Measurements from ENCODE around the gene LUC7L3. TPM values are rescaled to one million over a fixed set of nuclear protein-coding genes. Genes with fewer than 3 reads are reported as not detected.
"Not testable (repeated sequence)": the region's sequence is repeated elsewhere in the genome, so short reads cannot be mapped to it uniquely, and the experiment has no call there.

LUC7L3 gene
- total and polyA plus RNA-seq, 4 donors: 79.3 to 555 (median 322) TPM

- peaks cover 19% of the 10 kb centered on the region for H3K4me1 ChIP-seq (ENCODE audit: control insufficient read depth, insufficient read depth, low read length)
- H3K27ac ChIP-seq (ENCODE audit: low read depth, low read length); H3K27me3 ChIP-seq (ENCODE audit: control insufficient read depth, insufficient read depth, low read length); H3K9me3 ChIP-seq (ENCODE audit: control insufficient read depth, insufficient read depth, low read length); DNase-seq (ENCODE audit: low read depth in 4 of 6, low spot score in 6 of 6); H3K4me3 ChIP-seq (ENCODE audit: low read depth, low read length); H3K36me3 ChIP-seq (ENCODE audit: control insufficient read depth, insufficient read depth, low read length): not testable (repeated sequence)
- no CpG with 5 or more reads among the region's 6 CpGs for WGBS (ENCODE audit: insufficient coverage)
Measured at GRCh38 chr17:50724622-50725021, 5.2 kb downstream of the LUC7L3 start.

- no peaks in the 10 kb centered on the region for H3K9me3 ChIP-seq (ENCODE audit: control insufficient read depth, insufficient read depth, low read length)
- no peak for DNase-seq (ENCODE audit: low read depth in 4 of 6, low spot score in 6 of 6)
- WGBS (ENCODE audit: insufficient coverage): 89% methylated on average over 7 of the region's 12 CpGs
Measured at GRCh38 chr17:50725769-50726655, 6.6 kb downstream of the LUC7L3 start.

DNA sequence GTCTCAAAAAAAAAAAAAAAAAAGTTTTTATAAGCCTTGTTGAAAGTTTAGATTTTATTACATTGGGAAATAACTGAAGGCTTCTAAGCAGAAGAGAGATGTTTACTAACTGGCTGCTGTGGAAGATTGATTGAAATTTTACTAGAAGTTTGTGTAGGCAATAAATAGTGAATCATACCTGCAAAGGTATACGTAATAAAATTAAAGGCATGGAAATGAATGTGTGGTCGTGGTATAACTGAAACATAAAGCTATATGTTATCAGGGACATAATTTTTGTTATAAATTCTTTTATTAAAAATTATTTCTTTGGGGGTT, 8.7 kb downstream of the LUC7L3 start:
- H3K27ac ChIP-seq (ENCODE audit: low read depth, low read length): no peak overlapping the region
- no CpG with 5 or more reads among the region's 2 CpGs for WGBS (ENCODE audit: insufficient coverage)
- no peaks in the 10 kb centered on the region for H3K9me3 ChIP-seq (ENCODE audit: control insufficient read depth, insufficient read depth, low read length)
- no peaks in the 10 kb centered on the region for H3K27me3 ChIP-seq (ENCODE audit: control insufficient read depth, insufficient read depth, low read length)
- DNase-seq (ENCODE audit: low read depth in 4 of 6, low spot score in 6 of 6): no peak
- H3K4me1 ChIP-seq (ENCODE audit: control insufficient read depth, insufficient read depth, low read length): peaks cover 17% of the 10 kb centered on the region
- peaks cover 9% of the 10 kb centered on the region for H3K36me3 ChIP-seq (ENCODE audit: control insufficient read depth, insufficient read depth, low read length)
- H3K4me3 ChIP-seq (ENCODE audit: low read depth, low read length): no peak overlapping the region

More at GRCh38 chr17:50725769-50726655, 6.6 kb downstream of the LUC7L3 start:
- peaks cover 23% of the 10 kb centered on the region for H3K4me1 ChIP-seq (ENCODE audit: control insufficient read depth, insufficient read depth, low read length)
- peaks cover 9% of the 10 kb centered on the region for H3K36me3 ChIP-seq (ENCODE audit: control insufficient read depth, insufficient read depth, low read length)
- no peaks in the 10 kb centered on the region for H3K27me3 ChIP-seq (ENCODE audit: control insufficient read depth, insufficient read depth, low read length)
- no peak overlapping the region for H3K27ac ChIP-seq (ENCODE audit: low read depth, low read length)
- no peak overlapping the region for H3K4me3 ChIP-seq (ENCODE audit: low read depth, low read length)

- no peak overlapping the region for H3K4me3 ChIP-seq (ENCODE audit: low read depth, low read length)
- no peaks in the 10 kb centered on the region for H3K27me3 ChIP-seq (ENCODE audit: control insufficient read depth, insufficient read depth, low read length)
- WGBS (ENCODE audit: insufficient coverage): no CpG with 5 or more reads among the region's 5 CpGs
- H3K9me3 ChIP-seq (ENCODE audit: control insufficient read depth, insufficient read depth, low read length): no peaks in the 10 kb centered on the region
- no peak for DNase-seq (ENCODE audit: low read depth in 4 of 6, low spot score in 6 of 6)
- H3K4me1 ChIP-seq (ENCODE audit: control insufficient read depth, insufficient read depth, low read length): peaks cover 11% of the 10 kb centered on the region
- peaks cover 8% of the 10 kb centered on the region for H3K36me3 ChIP-seq (ENCODE audit: control insufficient read depth, insufficient read depth, low read length)
- no peak overlapping the region for H3K27ac ChIP-seq (ENCODE audit: low read depth, low read length)
Measured at GRCh38 chr17:50728881-50729765, 9.7 kb downstream of the LUC7L3 start.

DNA sequence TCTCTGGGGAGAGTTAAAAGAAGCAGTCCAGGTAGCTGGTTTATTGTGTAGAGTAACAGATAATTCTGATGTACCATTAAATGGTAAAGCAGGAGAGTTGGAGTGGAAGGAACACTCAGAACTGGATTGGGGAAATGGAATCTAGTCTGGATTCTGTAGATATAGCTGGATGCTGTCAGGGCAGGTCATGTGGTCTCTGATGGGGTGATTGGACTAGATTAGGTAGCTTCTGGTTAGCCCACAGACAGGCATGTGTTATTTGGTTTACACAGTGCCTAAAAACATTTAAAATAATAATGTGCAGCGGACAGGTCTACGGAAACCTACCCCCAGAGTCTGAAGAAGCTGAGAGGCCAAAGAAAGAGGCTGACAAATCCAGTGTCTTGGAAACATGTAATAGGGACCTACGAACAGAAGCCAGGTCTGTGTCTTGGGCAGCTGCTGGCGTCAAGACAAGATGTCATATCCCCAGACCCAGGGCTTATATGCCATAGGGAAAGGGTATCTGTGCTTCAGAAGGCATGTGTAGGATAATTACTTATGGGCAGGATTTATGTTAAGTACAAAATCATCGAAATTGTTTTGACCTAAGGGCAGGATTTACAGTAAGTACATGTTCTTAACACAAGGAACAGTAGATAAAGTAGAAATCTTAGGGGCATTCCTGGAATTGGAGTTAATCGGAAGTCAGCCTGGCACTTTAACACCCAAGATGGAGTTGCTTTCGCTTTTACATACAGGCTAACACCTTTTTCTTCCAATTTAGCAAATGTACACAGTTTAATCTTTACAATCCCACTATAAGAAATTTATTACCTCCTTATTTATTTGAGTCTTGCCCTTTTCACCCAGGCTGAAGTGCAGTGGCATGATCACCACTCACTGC, 12.4 kb downstream of the LUC7L3 start:
- H3K9me3 ChIP-seq (ENCODE audit: control insufficient read depth, insufficient read depth, low read length): no peaks in the 10 kb centered on the region
- no peak overlapping the region for H3K27ac ChIP-seq (ENCODE audit: low read depth, low read length)
- peaks cover 4% of the 10 kb centered on the region for H3K4me1 ChIP-seq (ENCODE audit: control insufficient read depth, insufficient read depth, low read length)
- H3K4me3 ChIP-seq (ENCODE audit: low read depth, low read length): no peak overlapping the region
- DNase-seq (ENCODE audit: low read depth in 4 of 6, low spot score in 6 of 6): no peak
- H3K36me3 ChIP-seq (ENCODE audit: control insufficient read depth, insufficient read depth, low read length): no peaks in the 10 kb centered on the region
- 84% methylated on average over 7 of the region's 7 CpGs for WGBS (ENCODE audit: insufficient coverage)
- H3K27me3 ChIP-seq (ENCODE audit: control insufficient read depth, insufficient read depth, low read length): no peaks in the 10 kb centered on the region

DNA sequence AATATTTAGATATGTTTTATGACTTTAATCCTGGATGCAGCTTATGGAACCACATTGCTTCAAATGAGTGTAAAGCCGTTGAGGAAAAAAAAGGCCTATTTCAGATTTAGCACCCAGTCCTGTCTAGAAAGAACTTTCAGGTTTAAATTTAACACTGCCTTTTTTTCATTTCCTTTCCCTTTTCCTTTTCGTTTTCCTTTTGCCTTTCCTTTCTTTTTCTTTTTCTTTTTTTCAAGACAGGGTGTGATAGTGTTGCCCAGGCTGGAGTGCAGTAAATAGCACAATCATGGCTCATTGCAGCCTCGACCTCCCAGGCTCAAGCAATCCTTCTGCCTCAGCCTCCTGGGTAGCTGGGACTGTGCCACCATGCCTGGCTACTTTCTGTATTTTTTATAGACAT, 15.9 kb downstream of the LUC7L3 start:
- Histone ChIP-seq H3K4me1 (ENCODE audit: control insufficient read depth, insufficient read depth, low read length) (no peaks in the 10 kb centered on the region), H3K27me3 (ENCODE audit: control insufficient read depth, insufficient read depth, low read length) (no peaks in the 10 kb centered on the region), H3K27ac (ENCODE audit: low read depth, low read length) (no peak overlapping the region), H3K4me3 (ENCODE audit: low read depth, low read length) (no peak overlapping the region), H3K36me3 (ENCODE audit: control insufficient read depth, insufficient read depth, low read length) (peaks cover 4% of the 10 kb centered on the region), H3K9me3 (ENCODE audit: control insufficient read depth, insufficient read depth, low read length) (no peaks in the 10 kb centered on the region)
- 40% methylated on average over 1 of the region's 3 CpGs for whole genome bisulfite sequencing (ENCODE audit: insufficient coverage)
- DNase-seq (ENCODE audit: low read depth in 4 of 6, low spot score in 6 of 6): no peak

GRCh38 chr17:50737118-50737698, 17.8 kb downstream of the LUC7L3 start:
- DNase-seq (ENCODE audit: low read depth in 4 of 6, low spot score in 6 of 6): no peak
- H3K36me3 ChIP-seq (ENCODE audit: control insufficient read depth, insufficient read depth, low read length): peaks cover 18% of the 10 kb centered on the region
- WGBS (ENCODE audit: insufficient coverage): 100% methylated on average over 2 of the region's 2 CpGs
- no peaks in the 10 kb centered on the region for H3K27me3 ChIP-seq (ENCODE audit: control insufficient read depth, insufficient read depth, low read length)
- H3K4me1 ChIP-seq (ENCODE audit: control insufficient read depth, insufficient read depth, low read length): no peaks in the 10 kb centered on the region
- H3K4me3 ChIP-seq (ENCODE audit: low read depth, low read length): no peak overlapping the region
- no peak overlapping the region for H3K27ac ChIP-seq (ENCODE audit: low read depth, low read length)
- H3K9me3 ChIP-seq (ENCODE audit: control insufficient read depth, insufficient read depth, low read length): no peaks in the 10 kb centered on the region

- no CpG with 5 or more reads among the region's 2 CpGs for WGBS (ENCODE audit: insufficient coverage)
- Histone ChIP-seq H3K36me3 (ENCODE audit: control insufficient read depth, insufficient read depth, low read length) (peaks cover 20% of the 10 kb centered on the region), H3K4me1 (ENCODE audit: control insufficient read depth, insufficient read depth, low read length) (no peaks in the 10 kb centered on the region), H3K27me3 (ENCODE audit: control insufficient read depth, insufficient read depth, low read length) (no peaks in the 10 kb centered on the region), H3K27ac (ENCODE audit: low read depth, low read length) (no peak overlapping the region), H3K4me3 (ENCODE audit: low read depth, low read length) (no peak overlapping the region), H3K9me3 (ENCODE audit: control insufficient read depth, insufficient read depth, low read length) (no peaks in the 10 kb centered on the region)
- no peak for DNase-seq (ENCODE audit: low read depth in 4 of 6, low spot score in 6 of 6)
Measured at GRCh38 chr17:50739098-50739497, 19.7 kb downstream of the LUC7L3 start.

- peaks cover 29% of the 10 kb centered on the region for H3K36me3 ChIP-seq (ENCODE audit: control insufficient read depth, insufficient read depth, low read length)
- DNase-seq (ENCODE audit: low read depth in 4 of 6, low spot score in 6 of 6): no peak
- no peaks in the 10 kb centered on the region for H3K9me3 ChIP-seq (ENCODE audit: control insufficient read depth, insufficient read depth, low read length)
- 93% methylated on average over 8 of the region's 12 CpGs for WGBS (ENCODE audit: insufficient coverage)
- H3K27me3 ChIP-seq (ENCODE audit: control insufficient read depth, insufficient read depth, low read length): no peaks in the 10 kb centered on the region
- no peaks in the 10 kb centered on the region for H3K4me1 ChIP-seq (ENCODE audit: control insufficient read depth, insufficient read depth, low read length)
- H3K4me3 ChIP-seq (ENCODE audit: low read depth, low read length): no peak overlapping the region
- no peak overlapping the region for H3K27ac ChIP-seq (ENCODE audit: low read depth, low read length)
Measured at GRCh38 chr17:50745631-50746030, 26.2 kb downstream of the LUC7L3 start.
